GM12872 (cell line): ENCODE measurements around the gene XRN2.

ENCODE experiments used
- CTCF ChIP-seq: IDR thresholded peaks from 3 replicates; pipeline ENCODE4 v1.5.1; 2011; ENCODE audit warnings: low read depth, mild to moderate bottlenecking, low read length, moderate library complexity; ENCODE audit not compliant: insufficient read depth

XRN2 gene

DNA sequence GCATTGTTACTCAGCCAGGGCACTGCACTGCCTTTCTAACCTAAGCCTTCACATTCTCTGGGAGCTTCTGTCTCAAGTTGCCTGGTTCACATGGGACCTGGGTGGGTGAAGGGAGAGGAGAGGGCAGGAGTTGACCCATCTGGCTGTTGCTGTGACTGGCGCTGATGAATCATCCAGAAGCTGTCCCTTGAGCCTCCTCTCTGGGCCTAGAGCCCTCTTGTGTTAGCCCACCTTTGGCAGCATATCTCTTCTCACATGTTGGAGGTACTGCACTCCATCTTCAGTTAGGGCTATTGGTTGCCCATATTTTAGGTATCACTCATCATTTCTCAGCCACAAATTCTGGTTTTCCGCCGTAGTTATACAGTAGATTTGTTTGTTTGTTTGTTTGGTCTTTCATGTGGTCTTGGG is 19.8 kb downstream of the XRN2 start:
- no peak for TF ChIP-seq CTCF

- TF ChIP-seq CTCF: no peak
Measured at GRCh38 chr20:21323640-21324039, 20.5 kb downstream of the XRN2 start.

DNA sequence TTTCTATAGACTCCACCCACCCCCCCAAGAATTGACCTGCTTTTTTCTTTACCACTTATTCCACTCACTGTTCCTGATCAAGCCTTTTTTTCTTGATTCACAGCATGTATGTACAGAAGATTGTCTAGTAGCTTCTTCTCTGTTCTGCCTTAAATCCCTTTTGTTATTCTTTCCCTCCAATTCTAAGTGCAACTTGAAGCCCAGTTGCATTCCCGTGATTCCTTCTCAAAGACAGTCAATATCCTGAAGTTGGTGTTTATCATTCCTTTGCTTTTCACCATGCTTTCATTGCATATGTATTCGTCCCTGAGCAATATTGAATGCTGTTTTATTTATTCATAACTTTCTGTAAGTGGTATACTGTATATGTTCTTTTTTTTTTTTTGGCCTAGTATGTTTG is 21.0 kb downstream of the XRN2 start:
- TF ChIP-seq CTCF: no peak

- no peak for TF ChIP-seq CTCF
Measured at GRCh38 chr20:21325296-21325695, 22.2 kb downstream of the XRN2 start.

DNA sequence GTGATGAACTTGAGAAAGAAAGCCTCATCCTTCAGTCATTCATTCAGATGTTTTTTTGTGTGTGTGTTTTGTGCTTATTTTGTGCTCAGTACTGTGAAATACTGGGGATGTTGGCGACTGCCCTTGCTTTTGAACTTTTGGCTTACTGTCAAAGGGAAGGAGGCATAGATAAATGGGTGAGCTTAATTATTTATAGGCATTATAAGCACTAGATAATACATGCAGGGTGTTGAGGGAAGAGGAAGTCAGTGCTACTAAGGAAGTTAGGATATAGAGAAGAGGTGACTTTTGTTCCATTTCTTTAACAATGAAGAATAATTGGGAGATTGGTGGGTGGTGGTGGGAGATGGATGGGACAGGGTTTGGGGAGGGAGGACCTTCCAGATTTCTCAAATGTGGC is 23.6 kb downstream of the XRN2 start:
- TF ChIP-seq CTCF: no peak

DNA sequence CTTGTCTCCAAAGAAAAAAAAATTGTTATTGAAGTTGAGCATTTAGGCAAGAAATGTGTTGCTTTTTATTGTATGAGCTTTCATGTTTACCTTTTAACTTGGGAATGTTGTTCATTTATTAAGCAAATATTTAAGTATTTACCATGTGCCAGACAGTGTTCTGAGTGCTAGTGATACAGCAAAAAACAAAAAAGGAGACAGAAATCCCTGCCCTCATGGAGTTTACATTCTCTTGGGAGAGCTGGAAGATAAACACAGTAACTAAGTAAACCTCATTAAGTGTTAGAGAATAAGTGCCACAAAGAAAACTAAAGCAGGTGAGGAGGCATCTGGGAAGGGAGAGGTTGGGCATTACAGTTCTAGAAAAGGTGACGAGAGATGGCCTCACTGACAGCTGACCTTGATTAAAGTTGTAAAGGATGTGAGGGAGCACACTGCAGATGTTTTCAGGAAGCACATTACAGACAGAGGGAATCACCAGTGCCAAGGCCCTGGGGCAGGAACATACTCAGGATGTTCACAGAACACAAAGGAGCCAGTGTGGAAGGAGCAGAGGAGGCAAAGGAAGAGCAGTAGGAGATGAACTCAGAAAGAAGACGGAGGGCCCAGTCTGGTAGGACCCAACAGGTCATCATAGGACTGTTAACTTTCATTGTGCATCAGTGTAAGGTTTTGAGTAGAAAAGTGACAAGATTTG is 33.5 kb downstream of the XRN2 start:
- TF ChIP-seq CTCF: no peak

DNA sequence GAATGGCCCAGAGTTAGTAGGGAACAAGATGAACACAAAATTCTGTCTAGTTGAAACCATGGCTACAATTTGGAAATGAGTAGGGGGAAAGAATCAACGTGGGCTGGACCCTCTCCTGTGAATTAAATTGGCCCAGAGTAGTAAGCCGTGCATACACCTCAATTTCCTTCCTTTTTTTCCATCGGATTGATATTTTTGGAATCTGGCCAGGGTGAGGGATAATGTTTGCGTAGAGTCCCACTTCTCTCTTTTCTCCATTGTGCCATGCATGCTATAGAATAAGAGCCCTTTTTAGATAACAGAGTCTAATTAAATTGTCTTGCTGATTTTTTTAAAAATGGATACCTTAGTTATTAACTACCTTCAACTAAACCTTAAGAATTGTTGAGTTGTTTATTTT is 35.2 kb downstream of the XRN2 start:
- TF ChIP-seq CTCF: no peak
